AG04450 (cell line): ENCODE data around the gene DDX10. TPM values are rescaled to one million over a fixed set of nuclear protein-coding genes. Genes with fewer than 3 reads are reported as not detected.

Experiments used
- CTCF ChIA-PET: fragments of 300-600, 350-600 bp; formaldehyde crosslinking; extraction: SDS; loops from one replicate; lab custom pipeline; 2022; ENCODE audit warnings: antibody characterized with exemption, inconsistent platforms; lab: Charles Lee
- POLR2A ChIA-PET: fragments of 350-600 bp; formaldehyde crosslinking; extraction: SDS; loops from one replicate; lab custom pipeline; 2021; ENCODE audit warnings: antibody characterized with exemption, inconsistent platforms; lab: Yijun Ruan, JAX
- DNase-seq: peaks from one replicate; pipeline ENCODE4 v3.0.0-alpha.2; 2011; ENCODE audit warnings: low read depth, low spot score
- H3K27ac ChIP-seq: one replicate; pipeline ENCODE4 v1.5.1; 2012; ENCODE audit warnings: low read depth, low read length, control low read depth
- H3K27me3 ChIP-seq: one replicate; pipeline ENCODE4 v1.6.0; 2012; ENCODE audit warnings: low read length; ENCODE audit not compliant: control insufficient read depth, insufficient read depth
- H3K4me3 ChIP-seq: 2 replicates; pipeline ENCODE4 v1.5.1; 2011; ENCODE audit warnings: mild to moderate bottlenecking, low read depth, low read length, control low read depth
- H3K9me3 ChIP-seq: 2 replicates; pipeline ENCODE4 v1.5.1; 2012; ENCODE audit warnings: low read length; ENCODE audit not compliant: control insufficient read depth, insufficient read depth
- polyA plus RNA-seq: library from polyadenylated mRNA; depleted of rRNA; stranded (reverse); fragments of >200 nt; gene quantifications from 2 replicates; pipeline ENCODE4 v1.2.3, GENCODE V29; 2011
- TF ChIP-seq, protein P1 (sequence below): IDR thresholded peaks from 2 replicates; pipeline ENCODE4 v1.5.1; 2011; ENCODE audit warnings: low read depth, low read length, control low read depth, inconsistent platforms

DDX10 gene
- polyA plus RNA-seq, 1 experiment, result 27.1 TPM

DNA sequence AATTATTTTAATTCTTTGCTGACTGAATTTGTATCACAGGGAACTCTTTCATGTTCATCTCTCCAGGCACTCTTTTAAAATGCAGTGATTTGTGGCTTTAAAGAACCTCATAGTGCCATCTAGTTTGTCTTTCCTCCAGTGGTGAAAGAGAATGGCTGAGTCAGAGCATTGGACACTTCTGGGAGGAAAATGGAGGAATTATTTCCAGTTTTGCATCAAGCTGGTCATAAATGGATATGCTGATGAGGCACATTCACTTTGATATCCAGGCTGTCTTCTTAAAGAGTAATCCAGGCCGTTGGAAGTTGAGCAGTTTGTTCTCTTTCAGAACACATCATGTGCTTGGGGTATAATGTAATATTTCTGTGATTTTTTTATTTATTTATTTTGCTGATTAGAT is 273.7 kb downstream of the DDX10 start:
- H3K27me3 ChIP-seq, result no peaks in the 10 kb centered on the region
- H3K27ac ChIP-seq, result no peak overlapping the region
- ChIA-PET POLR2A (no interaction called here), CTCF (interaction anchor here (1.0 kb wide), 1 partner anchor 241 kb away, joined by 4 read pairs; no protein-coding TSS in a partner anchor)
- DNase-seq, result no peak
- TF ChIP-seq, protein P1, sequence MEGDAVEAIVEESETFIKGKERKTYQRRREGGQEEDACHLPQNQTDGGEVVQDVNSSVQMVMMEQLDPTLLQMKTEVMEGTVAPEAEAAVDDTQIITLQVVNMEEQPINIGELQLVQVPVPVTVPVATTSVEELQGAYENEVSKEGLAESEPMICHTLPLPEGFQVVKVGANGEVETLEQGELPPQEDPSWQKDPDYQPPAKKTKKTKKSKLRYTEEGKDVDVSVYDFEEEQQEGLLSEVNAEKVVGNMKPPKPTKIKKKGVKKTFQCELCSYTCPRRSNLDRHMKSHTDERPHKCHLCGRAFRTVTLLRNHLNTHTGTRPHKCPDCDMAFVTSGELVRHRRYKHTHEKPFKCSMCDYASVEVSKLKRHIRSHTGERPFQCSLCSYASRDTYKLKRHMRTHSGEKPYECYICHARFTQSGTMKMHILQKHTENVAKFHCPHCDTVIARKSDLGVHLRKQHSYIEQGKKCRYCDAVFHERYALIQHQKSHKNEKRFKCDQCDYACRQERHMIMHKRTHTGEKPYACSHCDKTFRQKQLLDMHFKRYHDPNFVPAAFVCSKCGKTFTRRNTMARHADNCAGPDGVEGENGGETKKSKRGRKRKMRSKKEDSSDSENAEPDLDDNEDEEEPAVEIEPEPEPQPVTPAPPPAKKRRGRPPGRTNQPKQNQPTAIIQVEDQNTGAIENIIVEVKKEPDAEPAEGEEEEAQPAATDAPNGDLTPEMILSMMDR, result no peak
- no peaks in the 10 kb centered on the region for H3K9me3 ChIP-seq
- no peak overlapping the region for H3K4me3 ChIP-seq

DNA sequence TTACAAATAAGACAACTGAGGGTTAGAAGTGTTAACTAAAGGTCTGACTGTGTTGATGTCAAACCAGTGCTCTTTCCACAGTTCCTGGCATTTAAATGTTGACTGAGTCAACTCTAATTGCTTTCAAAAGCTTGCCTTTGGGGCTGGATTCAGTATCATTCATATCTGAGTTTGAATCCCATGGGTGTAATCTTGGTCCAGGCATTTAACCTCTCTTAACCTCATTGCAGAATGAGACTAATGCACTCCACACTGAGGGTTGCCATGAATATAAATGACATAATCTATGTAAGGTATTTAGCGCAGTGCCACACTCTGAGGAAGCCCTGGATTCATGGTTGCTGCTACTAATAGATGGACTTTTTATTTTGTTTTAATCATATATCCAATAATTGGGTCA is 274.3 kb downstream of the DDX10 start:
- TF ChIP-seq, protein P1, result no peak
- H3K9me3 ChIP-seq, result no peaks in the 10 kb centered on the region
- H3K27ac ChIP-seq, result no peak overlapping the region
- no peaks in the 10 kb centered on the region for H3K27me3 ChIP-seq
- no peak for DNase-seq
- ChIA-PET CTCF (interaction anchor here (1.0 kb wide), 1 partner anchor 242 kb away, joined by 4 read pairs; no protein-coding TSS in a partner anchor), POLR2A (no interaction called here)
- no peak overlapping the region for H3K4me3 ChIP-seq

DNA sequence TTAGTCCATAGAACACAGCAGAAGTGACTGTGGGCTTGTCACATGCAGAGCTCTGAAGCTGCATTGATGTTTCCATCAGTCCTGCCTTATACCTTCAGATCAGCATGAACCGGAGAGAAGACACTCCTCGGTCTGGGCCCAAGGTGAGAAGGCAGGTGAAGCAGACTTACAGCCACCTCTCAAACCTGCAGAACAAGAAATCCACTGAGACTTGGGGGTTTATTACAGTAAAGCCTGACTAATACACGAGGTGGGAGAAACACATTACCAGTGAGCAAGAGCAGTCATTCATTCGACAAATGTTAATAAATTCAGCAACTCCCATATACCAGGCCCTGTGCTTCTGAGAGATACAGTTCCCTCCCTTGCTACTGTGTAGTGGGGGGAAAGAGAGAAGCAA is 279.0 kb downstream of the DDX10 start:
- ChIA-PET CTCF (no interaction called here), POLR2A (no interaction called here)
- H3K27ac ChIP-seq, result no peak overlapping the region
- H3K27me3 ChIP-seq, result no peaks in the 10 kb centered on the region
- TF ChIP-seq, protein P1, result no peak
- no peak for DNase-seq
- no peak overlapping the region for H3K4me3 ChIP-seq
- no peaks in the 10 kb centered on the region for H3K9me3 ChIP-seq

DNA sequence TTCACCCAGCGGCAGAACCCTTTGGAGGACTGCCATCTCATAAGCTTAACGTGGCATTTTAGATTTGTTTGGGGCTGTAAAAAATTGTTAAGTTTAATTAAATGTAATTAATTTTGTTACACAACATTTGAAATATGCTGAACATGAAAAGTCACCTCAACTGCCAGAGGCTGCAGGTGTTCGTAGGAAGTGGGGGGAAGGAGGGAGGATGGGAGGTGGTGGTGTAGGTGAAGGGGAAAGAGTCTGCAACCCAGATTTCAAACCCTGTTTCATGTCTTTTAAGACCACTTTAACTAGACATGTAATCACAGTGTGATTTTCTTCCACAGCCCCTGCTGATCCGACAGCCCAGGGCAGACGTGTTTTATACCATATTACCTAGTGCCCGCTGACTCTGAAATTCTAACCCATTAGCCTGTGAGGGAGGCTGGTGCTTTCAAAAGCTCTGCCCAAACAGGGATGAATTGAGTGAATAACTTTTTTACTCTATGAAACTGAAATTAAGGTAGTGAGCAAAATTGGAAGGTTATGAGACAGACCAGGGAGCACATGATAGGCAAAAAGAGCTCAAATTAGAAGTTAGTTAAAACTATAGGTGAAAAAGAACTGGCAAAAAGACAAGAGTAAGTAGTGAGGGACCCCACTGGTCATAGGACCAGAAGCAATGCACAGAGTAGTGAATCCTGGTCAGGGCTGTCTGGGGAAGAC is 279.8 kb downstream of the DDX10 start:
- Histone ChIP-seq H3K4me3 (no peak overlapping the region), H3K27me3 (no peaks in the 10 kb centered on the region), H3K27ac (no peak overlapping the region), H3K9me3 (no peaks in the 10 kb centered on the region)
- TF ChIP-seq, protein P1, result no peak
- POLR2A ChIA-PET, result no interaction called here
- DNase-seq, result no peak
- CTCF ChIA-PET, result interaction anchor here (0.7 kb wide), 1 partner anchor 731 kb away, joined by 3 read pairs; no protein-coding TSS in a partner anchor

DNA sequence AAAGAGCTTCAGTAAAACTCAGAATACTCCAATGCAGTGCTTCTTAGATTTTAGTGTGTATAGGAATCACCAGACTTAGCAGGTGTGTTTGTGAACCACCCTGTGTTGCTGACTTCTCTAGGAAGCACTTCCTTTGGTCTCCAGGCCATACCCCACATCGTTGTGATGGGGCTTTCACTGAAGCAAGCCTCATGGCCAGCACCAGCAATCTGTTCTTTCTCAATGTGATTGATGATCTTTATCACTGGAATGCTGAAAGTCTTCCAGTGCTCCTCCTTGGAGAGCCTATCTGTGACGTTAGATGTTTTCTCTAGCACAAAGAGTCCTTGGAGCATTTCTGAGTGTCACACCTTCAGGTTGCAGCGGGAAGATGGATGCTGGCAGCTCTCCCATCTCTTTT is 280.5 kb downstream of the DDX10 start:
- Histone ChIP-seq H3K4me3 (no peak overlapping the region), H3K27me3 (no peaks in the 10 kb centered on the region), H3K27ac (no peak overlapping the region), H3K9me3 (no peaks in the 10 kb centered on the region)
- DNase-seq, result no peak
- TF ChIP-seq, protein P1, result no peak
- ChIA-PET CTCF (interaction anchor here (0.7 kb wide), 1 partner anchor 730 kb away, joined by 3 read pairs; no protein-coding TSS in a partner anchor), POLR2A (no interaction called here)
